Endothelial cell of umbilical vein (primary cell): ENCODE measurements around the gene MAP3K4. TPM values are rescaled to one million over a fixed set of nuclear protein-coding genes. Genes with fewer than 3 reads are reported as not detected.

Experiments
- BruUV-seq: library from RNA; stranded (reverse); fragments of 400-500 nt; replicated peaks from 2 replicates; lab custom pipeline; 2021; lab: Mats Ljungman, UMichigan
- CTCF ChIA-PET: fragments of 300-600, 350-600 bp; sonication (Branson Sonifier 250); formaldehyde crosslinking; loops from one replicate; lab custom pipeline; 2021; ENCODE audit warnings: antibody characterized with exemption, inconsistent platforms; lab: Charles Lee
- POLR2A ChIA-PET: fragments of 300-600, 350-600 bp; sonication (Branson Sonifier 250); formaldehyde crosslinking; loops from one replicate; lab custom pipeline; 2021; ENCODE audit warnings: antibody characterized with exemption, inconsistent platforms; lab: Charles Lee
- DNase-seq: peaks from one replicate; pipeline ENCODE4 v3.0.0-alpha.2; 2011; ENCODE audit warnings: low read depth, low spot score
- FAIRE-seq: peaks from 2 replicates; lab custom pipeline; 2011; peaks lifted over from hg19 to GRCh38; lab: Jason Lieb, UNC
- H2AFZ ChIP-seq: 2 replicates; pipeline ENCODE4 v1.6.0; 2012; ENCODE audit warnings: low read depth, low read length, control low read depth, inconsistent platforms
- H3K27ac ChIP-seq: 2 replicates; pipeline ENCODE4 v1.5.1; 2011; ENCODE audit warnings: low read depth, mild to moderate bottlenecking, control low read depth, low read length, moderate library complexity; ENCODE audit not compliant: insufficient read depth
- H3K27me3 ChIP-seq, 2 experiments: 2 replicates each; pipeline versions ENCODE4 v1.6.0 to v1.6.1; 2011; ENCODE audit warnings: low read length in 2 of 2, mixed read lengths in 1 of 2; ENCODE audit not compliant: control insufficient read depth in 2 of 2, insufficient read depth in 2 of 2
- H3K36me3 ChIP-seq, 2 experiments: 2 replicates in 1 of 2; 3 replicates in 1 of 2; pipeline ENCODE4 v1.5.1; 2011; ENCODE audit warnings: low read length in 2 of 2, mild to moderate bottlenecking in 1 of 2, moderate library complexity in 1 of 2; ENCODE audit not compliant: control insufficient read depth in 2 of 2, insufficient read depth in 2 of 2; ENCODE audit errors: extremely low read depth in 1 of 2
- H3K4me1 ChIP-seq: 3 replicates; pipeline ENCODE4 v1.5.1; 2011; ENCODE audit warnings: mild to moderate bottlenecking, low read length; ENCODE audit not compliant: control insufficient read depth, insufficient read depth; ENCODE audit errors: extremely low read depth
- H3K4me2 ChIP-seq: 2 replicates; pipeline ENCODE4 v1.6.1; 2011; ENCODE audit warnings: low read length, control low read depth, mixed read lengths; ENCODE audit not compliant: insufficient read depth
- H3K4me3 ChIP-seq, 3 experiments: fragments of 200-600 bp in 1 of 3; sonication (generic), shearing (Covaris generic) in 1 of 3; replicated peaks in 1 of 3; 2 replicates each; pipeline ENCODE4 v1.5.1; 2011 to 2016; ENCODE audit warnings: control low read depth in 3 of 3, low read length in 3 of 3, mild to moderate bottlenecking in 2 of 3, inconsistent platforms in 1 of 3, low read depth in 1 of 3, moderate library complexity in 1 of 3; ENCODE audit not compliant: insufficient read depth in 1 of 3
- H3K79me2 ChIP-seq: 2 replicates; pipeline ENCODE4 v1.6.0; 2012; ENCODE audit warnings: low read length, inconsistent platforms; ENCODE audit not compliant: control insufficient read depth, insufficient read depth
- H3K9ac ChIP-seq: replicated peaks from 2 replicates; pipeline ENCODE3; 2011; ENCODE audit warnings: low read length, control low read depth; ENCODE audit not compliant: insufficient read depth; ENCODE audit errors: extremely low read depth
- H3K9me1 ChIP-seq: replicated peaks from 3 replicates; pipeline ENCODE4 v1.6.0; 2011; ENCODE audit warnings: mild to moderate bottlenecking, low read length; ENCODE audit not compliant: control insufficient read depth, insufficient read depth; ENCODE audit errors: extremely low read depth
- H3K9me3 ChIP-seq: replicated peaks from 2 replicates; pipeline ENCODE4 v1.5.1; 2012; ENCODE audit warnings: low read length, inconsistent platforms; ENCODE audit not compliant: control insufficient read depth, insufficient read depth
- H4K20me1 ChIP-seq: replicated peaks from 2 replicates; pipeline ENCODE3; 2011; ENCODE audit warnings: mild to moderate bottlenecking, low read length; ENCODE audit not compliant: control insufficient read depth, insufficient read depth; ENCODE audit errors: extremely low read depth
- CTCF ChIP-seq, 2 donors: IDR thresholded peaks; 1 replicate in 1 of 2; 2 replicates in 1 of 2; pipeline ENCODE4 v1.5.1; 2011; ENCODE audit warnings: low read length in 2 of 2, mild to moderate bottlenecking in 2 of 2, moderate library complexity in 2 of 2, control low read depth in 1 of 2, inconsistent platforms in 1 of 2, low read depth in 1 of 2; ENCODE audit not compliant: insufficient read depth in 1 of 2; ENCODE audit errors: extremely low read depth in 1 of 2
- EZH2 ChIP-seq: IDR thresholded peaks from 2 replicates; pipeline ENCODE4 v1.6.1; 2012; ENCODE audit warnings: borderline replicate concordance, low read depth, mild to moderate bottlenecking, moderate library complexity, low read length, inconsistent platforms; ENCODE audit not compliant: severe bottlenecking
- FOS ChIP-seq: IDR thresholded peaks from 2 replicates; pipeline ENCODE4 v1.6.1; 2011; ENCODE audit warnings: mild to moderate bottlenecking, low read length, moderate library complexity, borderline replicate concordance; ENCODE audit not compliant: insufficient read depth
- GATA2 ChIP-seq: IDR thresholded peaks from 2 replicates; pipeline ENCODE4 v1.7.0; 2011; ENCODE audit warnings: low read depth, mild to moderate bottlenecking, moderate library complexity, mixed read lengths, low read length; ENCODE audit not compliant: insufficient read length, insufficient read depth
- JUN ChIP-seq: IDR thresholded peaks from 2 replicates; pipeline ENCODE4 v1.6.1; 2011; ENCODE audit warnings: borderline replicate concordance, low read depth; ENCODE audit not compliant: insufficient read length, insufficient read depth
- MAX ChIP-seq: IDR thresholded peaks from 2 replicates; pipeline ENCODE4 v1.6.1; 2011; ENCODE audit not compliant: insufficient read depth, insufficient read length
- MYC ChIP-seq: IDR thresholded peaks from one replicate; pipeline ENCODE4 v1.6.1; 2011; ENCODE audit warnings: mild to moderate bottlenecking, low read depth, low read length
- POLR2A ChIP-seq: IDR thresholded peaks from 2 replicates; pipeline ENCODE4 v1.6.1; 2012; ENCODE audit warnings: low read depth, mild to moderate bottlenecking, control low read depth, low read length
- POLR2AphosphoS5 ChIP-seq: IDR thresholded peaks from 2 replicates; pipeline ENCODE4 v1.6.1; 2012; ENCODE audit warnings: low read depth, mild to moderate bottlenecking, control low read depth, low read length, moderate library complexity; ENCODE audit not compliant: insufficient read depth
- dilution Hi-C: fragments of 300-500 bp; cut with MboI; formaldehyde crosslinking; loops from one replicate; pipeline ENCODE4 v1.15.0; 2019; ENCODE audit warnings: low sequenced_read_pairs; ENCODE audit not compliant: extremely low pct_ligation_motif_present
- intact Hi-C: fragments of 100-400 bp; cut with micrococcal nuclease; formaldehyde crosslinking; loops from one replicate; pipeline ENCODE4 v1.10.0; 2022
- polyA plus RNA-seq, 4 experiments: library from polyadenylated mRNA; depleted of rRNA in 3 of 4; stranded (reverse) in 3 of 4; unstranded in 1 of 4; fragments of >200 nt; gene quantifications; 2 replicates each; pipeline versions ENCODE4 v1.2.1 to v1.2.3, GENCODE V29; 2011 to 2012; ENCODE audit warnings: missing spikeins in 1 of 4
- total RNA-seq: library from RNA; stranded (reverse); gene quantifications from 2 replicates; pipeline ENCODE4 v1.2.3, GENCODE V29; 2021

The MAP3K4 gene
- total and polyA plus RNA-seq, 2 donors (not counting 3 experiments of a cell fraction or from before 2014, with no cell fraction given): 10.8 to 42.3 TPM

GRCh38 chr6:160986851-160987250 lies 4.7 kb upstream of the MAP3K4 start:
- H3K27me3 ChIP-seq: no peaks in the 10 kb centered on the region
- FAIRE-seq (no peak), DNase-seq (no peak)
- no peak overlapping the region for H3K4me3 ChIP-seq
- H3K4me1 ChIP-seq: no peaks in the 10 kb centered on the region
- no peak overlapping the region for H2AFZ ChIP-seq
- ChIA-PET POLR2A (no interaction called here), CTCF (no interaction called here)
- H3K9me1 ChIP-seq: no peaks in the 10 kb centered on the region
- no peak overlapping the region for H3K4me2 ChIP-seq
- H3K9ac ChIP-seq: no peak overlapping the region
- no peaks in the 10 kb centered on the region for H3K9me3 ChIP-seq
- no peaks in the 10 kb centered on the region for H4K20me1 ChIP-seq
- dilution Hi-C loops: no loop called here
- H3K27ac ChIP-seq: no peak overlapping the region
- TF ChIP-seq CTCF (IDR thresholded peaks at IDR 0.05; ENCODE audit: extremely low read depth in 1 of 2, insufficient read depth in 1 of 2, low read depth in 1 of 2, low read length in 2 of 2) (no peak), JUN (no peak), GATA2 (no peak), FOS (no peak), POLR2AphosphoS5 (no peak), MYC (no peak), MAX (no peak), POLR2A (no peak), EZH2 (no peak)
- intact Hi-C loops: no loop called here
- BruUV-seq: no TSS peak
- no peaks in the 10 kb centered on the region for H3K79me2 ChIP-seq
- H3K36me3 ChIP-seq: no peaks in the 10 kb centered on the region
